IMR-90 (cell line): Measurements from ENCODE around the gene RHOG.

Source experiments
- CTCF ChIP-seq: conservative IDR thresholded peaks from 2 replicates; pipeline ENCODE4 v1.5.1; 2012; ENCODE audit warnings: mild to moderate bottlenecking, low read depth, low read length, improper control_type of control experiment
- ELK1 ChIP-seq: fragments of 150-350 bp; IDR thresholded peaks from 2 replicates; pipeline ENCODE4 v1.6.1; 2016; ENCODE audit warnings: low read depth, mild to moderate bottlenecking, low read length, moderate library complexity, borderline replicate concordance

- TF ChIP-seq CTCF (no peak), ELK1 (no peak)
These were observed 25.4 kb upstream of the RHOG start for GRCh38 chr11:3866206-3866605.
